ENCODE measurements around the gene ARID3B.

Gene ARID3B

GRCh38 chr15:74543043-74543422 lies 2.0 kb downstream of the ARID3B start:
- Histone ChIP-seq H3K27ac (no peak overlapping the region), H3K9me3 (ENCODE audit: severe bottlenecking) (no peaks in the 10 kb centered on the region), H3K36me3 (peaks cover 38% of the 10 kb centered on the region), H3K4me3 (ENCODE audit: low read depth, low read length) (no peak overlapping the region), H3K27me3 (ENCODE audit: insufficient read depth, low read depth, severe bottlenecking) (no peaks in the 10 kb centered on the region)
- no peak for DNase-seq
- TF ChIP-seq CTCF (IDR thresholded peaks at IDR 0.05; ENCODE audit: low read depth, low read length) = no peak

GRCh38 chr15:74543583-74543982 lies 2.6 kb downstream of the ARID3B start:
- Histone ChIP-seq H3K9me3 (ENCODE audit: severe bottlenecking) (no peaks in the 10 kb centered on the region), H3K27me3 (ENCODE audit: insufficient read depth, low read depth, severe bottlenecking) (no peaks in the 10 kb centered on the region), H3K27ac (no peak overlapping the region), H3K4me3 (ENCODE audit: low read depth, low read length) (no peak overlapping the region), H3K36me3 (peaks cover 41% of the 10 kb centered on the region)
- peak; percentile 47 for TF ChIP-seq CTCF (IDR thresholded peaks at IDR 0.05; ENCODE audit: low read depth, low read length)
- DNase-seq = no peak

- no peak overlapping the region for H3K27ac ChIP-seq
Observed at GRCh38 chr15:74545086-74545485, 4.1 kb downstream of the ARID3B start.

GRCh38 chr15:74545776-74546656 lies 5.0 kb downstream of the ARID3B start:
- no peak overlapping the region for H3K27ac ChIP-seq
- H3K27me3 ChIP-seq (ENCODE audit: insufficient read depth, low read depth, severe bottlenecking) = no peaks in the 10 kb centered on the region
- peak; percentile 39 for DNase-seq
- H3K4me3 ChIP-seq (ENCODE audit: low read depth, low read length) = no peak overlapping the region
- peaks cover 59% of the 10 kb centered on the region for H3K36me3 ChIP-seq
- H3K9me3 ChIP-seq (ENCODE audit: severe bottlenecking) = no peaks in the 10 kb centered on the region
- TF ChIP-seq CTCF (IDR thresholded peaks at IDR 0.05; ENCODE audit: low read depth, low read length) = no peak

More at GRCh38 chr15:74545086-74545485, 4.1 kb downstream of the ARID3B start:
- peaks cover 53% of the 10 kb centered on the region for H3K36me3 ChIP-seq
- TF ChIP-seq CTCF (IDR thresholded peaks at IDR 0.05; ENCODE audit: low read depth, low read length) = no peak
- no peak for DNase-seq
- H3K9me3 ChIP-seq (ENCODE audit: severe bottlenecking) = no peaks in the 10 kb centered on the region
- no peaks in the 10 kb centered on the region for H3K27me3 ChIP-seq (ENCODE audit: insufficient read depth, low read depth, severe bottlenecking)
- H3K4me3 ChIP-seq (ENCODE audit: low read depth, low read length) = no peak overlapping the region

- H3K9me3 ChIP-seq (ENCODE audit: severe bottlenecking) = no peaks in the 10 kb centered on the region
Observed at GRCh38 chr15:74547616-74548015, 6.6 kb downstream of the ARID3B start.

More at GRCh38 chr15:74547616-74548015, 6.6 kb downstream of the ARID3B start:
- no peak overlapping the region for H3K4me3 ChIP-seq (ENCODE audit: low read depth, low read length)
- no peak for TF ChIP-seq CTCF (IDR thresholded peaks at IDR 0.05; ENCODE audit: low read depth, low read length)
- DNase-seq = no peak
- H3K27me3 ChIP-seq (ENCODE audit: insufficient read depth, low read depth, severe bottlenecking) = no peaks in the 10 kb centered on the region
- no peak overlapping the region for H3K27ac ChIP-seq
- peaks cover 66% of the 10 kb centered on the region for H3K36me3 ChIP-seq

Data from WERI-Rb-1 (cell line).